Left forelimb (tissue), 1 donor: ENCODE data around the gene AFTPH.

Experiments
- DNase-seq: peaks from one replicate; pipeline ENCODE4 v3.0.0-alpha.2; 2018; ENCODE audit warnings: low spot score

Gene AFTPH, protein sequence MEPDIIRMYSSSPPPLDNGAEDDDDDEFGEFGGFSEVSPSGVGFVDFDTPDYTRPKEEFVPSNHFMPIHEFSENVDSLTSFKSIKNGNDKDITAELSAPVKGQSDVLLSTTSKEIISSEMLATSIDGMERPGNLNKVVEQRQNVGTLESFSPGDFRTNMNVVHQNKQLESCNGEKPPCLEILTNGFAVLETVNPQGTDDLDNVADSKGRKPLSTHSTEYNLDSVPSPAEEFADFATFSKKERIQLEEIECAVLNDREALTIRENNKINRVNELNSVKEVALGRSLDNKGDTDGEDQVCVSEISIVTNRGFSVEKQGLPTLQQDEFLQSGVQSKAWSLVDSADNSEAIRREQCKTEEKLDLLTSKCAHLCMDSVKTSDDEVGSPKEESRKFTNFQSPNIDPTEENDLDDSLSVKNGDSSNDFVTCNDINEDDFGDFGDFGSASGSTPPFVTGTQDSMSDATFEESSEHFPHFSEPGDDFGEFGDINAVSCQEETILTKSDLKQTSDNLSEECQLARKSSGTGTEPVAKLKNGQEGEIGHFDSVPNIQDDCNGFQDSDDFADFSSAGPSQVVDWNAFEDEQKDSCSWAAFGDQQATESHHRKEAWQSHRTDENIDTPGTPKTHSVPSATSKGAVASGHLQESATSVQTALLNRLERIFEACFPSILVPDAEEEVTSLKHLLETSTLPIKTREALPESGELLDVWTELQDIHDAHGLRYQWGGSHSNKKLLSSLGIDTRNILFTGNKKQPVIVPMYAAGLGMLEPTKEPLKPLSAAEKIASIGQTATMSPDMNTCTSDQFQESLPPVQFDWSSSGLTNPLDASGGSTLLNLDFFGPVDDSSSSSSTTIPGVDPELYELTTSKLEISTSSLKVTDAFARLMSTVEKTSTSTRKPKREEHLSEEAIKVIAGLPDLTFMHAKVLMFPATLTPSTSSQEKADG

DNA sequence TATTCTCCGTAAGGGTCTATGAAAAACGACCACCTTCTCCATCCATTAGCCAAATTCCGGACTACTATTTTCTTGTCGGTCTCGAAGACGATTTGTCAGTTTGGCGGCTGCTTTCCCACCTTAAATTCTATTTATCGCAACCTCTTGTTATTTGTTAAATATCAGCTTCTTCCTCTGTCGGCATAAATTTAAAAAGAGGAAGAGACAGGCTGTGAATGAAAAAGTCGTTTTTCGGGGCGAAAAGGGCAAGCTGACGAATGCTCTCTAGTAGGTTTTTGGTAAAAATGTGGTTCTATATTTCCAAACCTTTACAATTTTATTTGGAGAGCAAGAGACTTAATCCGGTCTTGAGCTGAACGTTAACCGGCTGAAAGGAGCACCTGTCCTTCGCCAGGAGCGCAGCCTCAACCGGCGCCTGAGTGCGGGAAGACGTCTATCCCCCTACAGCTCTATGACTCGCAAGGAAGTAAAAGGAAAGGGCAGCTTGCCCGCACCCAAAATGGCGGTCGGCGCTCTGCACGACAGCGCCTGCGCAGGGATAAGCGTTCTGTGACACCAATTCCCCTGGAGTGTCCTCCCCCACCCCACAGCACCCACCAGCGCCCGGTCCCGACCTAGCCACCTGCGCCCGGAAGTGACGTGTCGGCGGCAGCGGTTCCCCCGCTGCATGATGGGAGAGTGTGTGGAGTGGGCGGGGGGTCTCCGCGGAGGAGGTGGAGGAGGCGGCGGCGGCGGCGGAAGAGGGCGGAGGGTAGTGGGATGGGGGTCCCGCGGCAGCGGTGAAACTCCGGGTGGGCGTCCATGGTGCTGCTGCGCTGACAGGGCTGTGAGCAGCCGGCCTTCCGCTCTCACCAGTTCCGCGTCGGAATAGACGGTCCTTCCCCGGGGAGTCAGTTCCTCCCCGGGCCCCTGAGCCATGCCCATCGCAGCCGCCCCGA lies at the start of gene AFTPH:
AFTPH (plus strand) TSS at position 663 of the 938 bp plus-strand sequence. CDS start 27,147 bp downstream, outside the sequence.
- DNase-seq = peak; percentile 99

DNA sequence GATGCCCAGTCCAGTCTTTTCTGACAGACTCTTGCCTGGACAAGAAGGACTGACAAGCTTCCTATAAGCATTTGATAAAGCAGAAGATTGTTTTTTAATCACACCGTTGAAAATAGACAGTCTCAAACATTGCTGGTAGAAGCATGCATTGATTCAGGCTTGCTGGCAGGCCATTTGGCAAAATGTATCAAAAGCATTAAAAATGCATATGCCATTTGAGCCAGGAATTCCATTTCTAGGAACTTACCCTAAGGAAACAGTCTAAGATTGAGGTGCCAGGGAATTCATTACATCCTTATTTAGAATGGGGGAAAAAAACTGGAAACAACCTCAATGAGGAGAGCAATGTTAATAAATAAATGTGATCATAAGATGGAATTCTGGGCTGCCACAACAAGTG lies 49.5 kb upstream of the AFTPH start:
- DNase-seq = no peak

- no peak for DNase-seq
These were observed 47.1 kb upstream of the AFTPH start for GRCh38 chr2:64477037-64477436.

DNA sequence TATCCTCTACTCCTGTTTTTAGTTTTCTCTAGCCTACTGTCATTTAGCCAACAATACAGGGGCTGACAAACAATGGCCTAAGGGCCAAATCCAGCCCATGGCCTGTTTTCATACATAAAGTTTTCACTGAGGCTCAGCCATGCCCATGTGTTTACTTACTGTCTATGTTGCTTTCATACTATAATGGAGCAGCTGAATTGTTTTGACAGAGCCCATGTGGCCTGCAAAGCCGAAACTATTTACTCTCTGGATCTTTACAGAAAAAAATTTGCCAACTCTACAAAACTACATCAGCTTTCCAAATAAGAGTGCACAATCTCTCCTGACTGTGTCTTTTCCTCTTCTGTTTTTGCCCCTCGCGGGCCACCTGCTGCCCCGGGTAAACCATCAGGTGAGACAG lies 46.1 kb upstream of the AFTPH start:
- no peak for DNase-seq

- DNase-seq = no peak
These were observed 45.5 kb upstream of the AFTPH start for GRCh38 chr2:64478502-64479230.

DNA sequence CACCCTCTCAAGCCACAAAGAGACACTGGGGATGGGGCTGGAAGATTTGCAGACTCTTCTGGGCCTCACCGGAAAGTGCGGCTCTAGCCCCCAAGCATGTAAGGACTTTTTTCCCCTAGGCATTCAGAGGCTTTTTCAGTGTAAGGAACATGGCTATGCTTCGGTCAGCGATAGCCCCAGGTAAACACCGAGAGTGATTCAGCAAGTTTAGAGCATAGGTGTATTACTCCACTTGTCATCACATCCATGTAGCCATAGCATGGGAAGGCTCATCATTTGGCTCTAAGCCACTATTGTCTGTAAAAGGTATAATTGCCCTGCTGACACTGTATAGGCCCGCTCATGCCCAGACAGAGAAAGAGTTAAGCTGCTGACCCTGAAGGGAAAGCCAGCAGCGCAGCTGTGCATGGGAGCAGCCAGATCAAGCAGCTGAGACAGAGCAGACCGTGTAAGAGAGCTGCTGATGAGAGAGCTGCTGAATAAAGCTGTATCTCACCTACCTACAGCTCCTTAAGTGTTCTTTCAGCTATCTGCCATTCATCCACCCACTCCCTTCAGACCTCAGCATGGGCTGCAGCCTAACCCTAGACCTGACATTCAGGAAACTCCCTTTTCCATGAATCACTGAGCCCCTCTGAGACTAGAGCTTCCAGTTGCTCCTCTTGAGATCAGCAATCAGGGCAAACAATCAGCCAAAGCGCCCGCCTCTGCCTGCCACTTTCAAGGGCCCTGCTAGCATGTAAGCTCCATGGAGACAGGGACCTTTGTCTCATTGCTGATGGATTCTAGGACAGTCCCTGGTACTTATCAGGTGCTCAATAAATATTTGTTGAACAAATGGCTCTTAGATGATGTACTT lies 44.6 kb upstream of the AFTPH start:
- no peak for DNase-seq

- no peak for DNase-seq
These were observed 42.5 kb upstream of the AFTPH start for GRCh38 chr2:64481665-64482064.

DNA sequence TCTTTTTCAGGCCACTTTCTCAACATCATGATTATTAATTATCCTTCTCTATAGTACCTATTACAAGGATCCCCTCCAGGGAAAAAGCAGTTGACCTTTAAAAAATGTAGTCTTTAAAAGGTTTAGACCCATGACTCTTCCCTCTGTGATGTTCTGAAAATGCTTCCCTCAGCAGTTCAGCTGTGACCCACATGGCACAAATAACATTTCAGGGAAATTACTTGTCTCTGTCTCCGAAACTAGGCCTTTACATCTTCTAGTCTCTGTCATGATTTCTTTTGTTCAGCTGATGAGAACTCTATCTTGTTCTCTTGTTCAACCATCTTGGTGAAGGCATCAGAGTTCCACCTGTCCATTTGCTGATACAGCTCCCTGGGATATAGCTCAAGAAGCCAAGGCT lies 41.9 kb upstream of the AFTPH start:
- DNase-seq = no peak

DNA sequence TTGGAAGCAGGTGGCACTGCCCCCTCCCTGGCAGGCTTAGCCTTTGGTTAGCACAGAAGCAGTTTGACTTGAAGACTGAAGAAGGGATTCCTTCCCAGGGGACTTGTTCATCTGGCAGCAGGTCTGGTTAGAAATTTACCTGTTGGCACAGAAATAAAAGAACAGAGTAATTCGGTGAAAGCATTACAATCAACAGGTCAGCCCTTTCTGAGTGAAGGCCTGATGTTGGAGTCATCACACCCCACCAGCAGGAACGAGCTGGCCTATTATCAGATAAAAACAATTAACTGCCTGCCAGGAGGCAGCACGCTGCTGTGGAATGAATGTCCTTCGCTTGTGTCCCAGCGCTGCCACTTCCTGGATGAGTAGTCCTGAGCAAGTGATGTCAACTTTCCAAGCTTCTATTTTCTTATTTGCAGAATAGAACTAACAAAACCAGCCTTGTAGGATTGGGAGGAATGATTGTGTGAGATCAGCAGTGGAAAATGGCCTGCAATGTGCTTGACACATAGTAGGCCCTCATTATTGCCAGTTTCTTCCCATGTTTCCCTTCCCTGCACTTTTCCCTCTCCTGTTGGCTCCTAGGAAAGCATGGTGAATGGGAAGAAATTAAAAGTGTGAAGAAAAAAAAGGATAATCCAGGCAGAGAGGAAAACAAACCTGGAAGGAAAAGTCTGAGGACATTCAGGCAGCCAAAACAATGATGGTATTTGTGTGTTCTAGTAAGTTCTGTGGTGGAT lies 41.2 kb upstream of the AFTPH start:
- DNase-seq = no peak

GRCh38 chr2:64485331-64485730 lies 38.8 kb upstream of the AFTPH start:
- no peak for DNase-seq

- no peak for DNase-seq
These were observed 38.2 kb upstream of the AFTPH start for GRCh38 chr2:64485961-64486360.

- no peak for DNase-seq
These were observed 36.7 kb upstream of the AFTPH start for GRCh38 chr2:64487256-64488049.

- DNase-seq = peak; percentile 72
These were observed 35.8 kb upstream of the AFTPH start for GRCh38 chr2:64488050-64488974.

- DNase-seq = no peak
These were observed 34.9 kb upstream of the AFTPH start for GRCh38 chr2:64489081-64489751.

DNA sequence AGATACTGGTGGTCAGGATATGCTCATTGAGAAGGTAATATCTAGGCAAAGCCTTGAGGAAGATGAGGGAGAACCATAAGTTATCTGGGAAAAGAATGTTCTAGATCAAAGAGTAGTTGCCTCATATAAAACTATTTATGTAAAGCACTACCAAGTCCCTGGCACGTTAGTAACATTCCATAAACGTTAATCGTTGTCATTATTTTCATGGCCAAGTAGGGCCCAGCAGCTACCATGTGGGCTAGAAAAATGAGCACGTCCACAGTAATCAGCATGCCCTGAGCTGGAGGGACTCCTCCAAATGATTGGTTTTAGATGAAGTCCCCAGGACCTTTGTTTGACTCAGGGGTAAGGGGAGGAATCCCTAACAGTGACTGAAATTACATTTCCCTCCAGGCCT lies 32.7 kb upstream of the AFTPH start:
- DNase-seq = no peak

GRCh38 chr2:64492272-64492671 lies 31.9 kb upstream of the AFTPH start:
- DNase-seq = no peak

GRCh38 chr2:64492821-64493220 lies 31.3 kb upstream of the AFTPH start:
- DNase-seq = no peak
